H1 (cell line): ENCODE data around the gene CTXN2. TPM values are rescaled to one million over a fixed set of nuclear protein-coding genes. Genes with fewer than 3 reads are reported as not detected.

Experiments
- CTCF ChIA-PET: fragments of 300-600 bp; sonication (Branson Sonifier 250); formaldehyde crosslinking; loops from one replicate; lab custom pipeline; 2021; ENCODE audit not compliant: partially characterized antibody; lab: Charles Lee
- POLR2A ChIA-PET: fragments of 300-600 bp; sonication (Branson Sonifier 250); formaldehyde crosslinking; loops from one replicate; lab custom pipeline; 2021; ENCODE audit warnings: inconsistent platforms; ENCODE audit not compliant: partially characterized antibody; lab: Charles Lee
- DNase-seq, 2 experiments: peaks; one replicate each; pipeline versions ENCODE4 v3.0.0 to v3.0.0-alpha.2; 2010 to 2022; ENCODE audit warnings: low spot score in 2 of 2, low read depth in 1 of 2, mixed read lengths in 1 of 2
- FAIRE-seq: peaks from 2 replicates; lab custom pipeline; 2011; peaks lifted over from hg19 to GRCh38; lab: Jason Lieb, UNC
- H2AFZ ChIP-seq: 2 replicates; pipeline ENCODE4 v1.8.1; 2012; ENCODE audit warnings: low read length, inconsistent platforms
- H2AK5ac ChIP-seq: 2 replicates; pipeline ENCODE4 v1.6.1; 2013; ENCODE audit warnings: low read depth, low read length
- H2BK120ac ChIP-seq: replicated peaks from 2 replicates; pipeline ENCODE3; 2013; ENCODE audit warnings: low read depth, low read length, inconsistent platforms
- H2BK12ac ChIP-seq: 2 replicates; pipeline ENCODE4 v1.6.1; 2013; ENCODE audit warnings: low read depth, low read length
- H2BK15ac ChIP-seq: 2 replicates; pipeline ENCODE4 v1.6.1; 2013; ENCODE audit warnings: low read length
- H2BK20ac ChIP-seq: 2 replicates; pipeline ENCODE4 v1.6.1; 2013; ENCODE audit warnings: low read length
- H2BK5ac ChIP-seq: 2 replicates; pipeline ENCODE4 v1.6.1; 2013; ENCODE audit warnings: low read depth, low read length
- H3K14ac ChIP-seq: 2 replicates; pipeline ENCODE4 v1.6.1; 2013; ENCODE audit warnings: inconsistent platforms; ENCODE audit not compliant: insufficient read length
- H3K18ac ChIP-seq: 2 replicates; pipeline ENCODE4 v1.6.1; 2013; ENCODE audit warnings: low read length; ENCODE audit errors: extremely low read depth
- H3K23ac ChIP-seq: 2 replicates; pipeline ENCODE4 v1.6.1; 2013; ENCODE audit warnings: inconsistent platforms; ENCODE audit not compliant: insufficient read length
- H3K23me2 ChIP-seq: 2 replicates; pipeline ENCODE4 v1.6.1; 2013; ENCODE audit warnings: low read depth, low read length
- H3K27ac ChIP-seq: 2 replicates; pipeline ENCODE4 v1.6.1; 2011; ENCODE audit warnings: low read depth, low read length, inconsistent platforms
- H3K27me3 ChIP-seq, 4 experiments: replicated peaks in 1 of 4; 1 replicate in 1 of 4; 2 replicates in 3 of 4; pipeline versions ENCODE4 v1.6.1 to v1.8.1; 2011 to 2013; ENCODE audit warnings: low read length in 3 of 4, mild to moderate bottlenecking in 3 of 4, inconsistent platforms in 2 of 4, mixed read lengths in 2 of 4, moderate library complexity in 1 of 4; ENCODE audit not compliant: control insufficient read depth in 3 of 4, insufficient read depth in 3 of 4; ENCODE audit errors: extremely low read depth in 1 of 4
- H3K36me3 ChIP-seq, 4 experiments: 2 replicates each; pipeline versions ENCODE4 v1.6.1 to v1.8.1; 2011 to 2013; ENCODE audit warnings: mild to moderate bottlenecking in 4 of 4, low read length in 3 of 4, moderate library complexity in 2 of 4, control low read depth in 1 of 4, inconsistent platforms in 1 of 4; ENCODE audit not compliant: insufficient read depth in 4 of 4, control insufficient read depth in 2 of 4
- H3K4ac ChIP-seq: replicated peaks from 2 replicates; pipeline ENCODE3; 2013; ENCODE audit warnings: low read length, low read depth, mixed read lengths, inconsistent platforms; ENCODE audit not compliant: insufficient read length
- H3K4me1 ChIP-seq, 4 experiments: replicated peaks in 1 of 4; 1 replicate in 1 of 4; 2 replicates in 3 of 4; pipeline versions ENCODE4 v1.6.1 to v1.8.1; 2011 to 2013; ENCODE audit warnings: low read length in 3 of 4, inconsistent platforms in 2 of 4, mixed read lengths in 1 of 4; ENCODE audit not compliant: insufficient read depth in 4 of 4, control insufficient read depth in 3 of 4
- H3K4me2 ChIP-seq, 2 experiments: 2 replicates each; pipeline versions ENCODE4 v1.6.1 to v1.8.1; 2011 to 2013; ENCODE audit warnings: low read depth in 2 of 2, low read length in 2 of 2, control low read depth in 1 of 2, inconsistent platforms in 1 of 2, mild to moderate bottlenecking in 1 of 2; ENCODE audit not compliant: insufficient read depth in 1 of 2
- H3K4me3 ChIP-seq, 4 experiments: fragments of 200-600, 300-600 bp in 1 of 4; sonication (generic), shearing (Covaris generic), sonication (Bioruptor Twin) in 1 of 4; 2 replicates each; pipeline versions ENCODE4 v1.5.1 to v1.8.1; 2011 to 2016; ENCODE audit warnings: low read length in 4 of 4, low read depth in 3 of 4, control low read depth in 2 of 4, inconsistent platforms in 2 of 4, mild to moderate bottlenecking in 2 of 4, mixed read lengths in 1 of 4, moderate library complexity in 1 of 4; ENCODE audit not compliant: insufficient read depth in 2 of 4; ENCODE audit errors: extremely low read depth in 1 of 4
- H3K56ac ChIP-seq: replicated peaks from 2 replicates; pipeline ENCODE3; 2013; ENCODE audit warnings: low read depth, mild to moderate bottlenecking, mixed read lengths, low read length, inconsistent platforms; ENCODE audit not compliant: insufficient read length
- H3K79me1 ChIP-seq: 2 replicates; pipeline ENCODE4 v1.6.1; 2013; ENCODE audit warnings: low read depth, low read length, control low read depth
- H3K79me2 ChIP-seq, 2 experiments: 2 replicates each; pipeline versions ENCODE4 v1.6.1 to v1.8.1; 2012 to 2013; ENCODE audit warnings: low read length in 2 of 2, mild to moderate bottlenecking in 2 of 2, inconsistent platforms in 1 of 2; ENCODE audit not compliant: insufficient read depth in 2 of 2, control insufficient read depth in 1 of 2
- H3K9ac ChIP-seq, 4 experiments: replicated peaks in 1 of 4; 1 replicate in 1 of 4; 2 replicates in 3 of 4; pipeline versions ENCODE4 v1.6.1 to v1.8.1; 2011 to 2013; ENCODE audit warnings: low read depth in 3 of 4, low read length in 3 of 4, control low read depth in 2 of 4, mild to moderate bottlenecking in 2 of 4, moderate library complexity in 2 of 4, inconsistent platforms in 1 of 4; ENCODE audit errors: extremely low read depth in 1 of 4
- H3K9me3 ChIP-seq, 2 experiments: 2 replicates each; pipeline versions ENCODE4 v1.6.1 to v1.8.1; 2012 to 2013; ENCODE audit warnings: mild to moderate bottlenecking in 2 of 2, moderate library complexity in 2 of 2, control low read depth in 1 of 2, inconsistent platforms in 1 of 2, low read depth in 1 of 2, low read length in 1 of 2, mixed read lengths in 1 of 2; ENCODE audit not compliant: insufficient read depth in 2 of 2
- H4K20me1 ChIP-seq, 2 experiments: replicated peaks in 1 of 2; 2 replicates each; pipeline versions ENCODE3 to v1.8.1; 2011 to 2013; ENCODE audit warnings: inconsistent platforms in 2 of 2, low read length in 2 of 2, mild to moderate bottlenecking in 1 of 2; ENCODE audit not compliant: insufficient read depth in 2 of 2, control insufficient read depth in 1 of 2
- H4K5ac ChIP-seq: 2 replicates; pipeline ENCODE4 v1.6.1; 2013; ENCODE audit warnings: low read length, low read depth, mixed read lengths, inconsistent platforms; ENCODE audit not compliant: insufficient read length
- H4K8ac ChIP-seq: 2 replicates; pipeline ENCODE4 v1.8.0; 2013; ENCODE audit warnings: mild to moderate bottlenecking, moderate library complexity, low read length, inconsistent platforms; ENCODE audit not compliant: insufficient read depth; ENCODE audit errors: extremely low read depth
- H4K91ac ChIP-seq: replicated peaks from 2 replicates; pipeline ENCODE3; 2013; ENCODE audit warnings: low read length, mixed read lengths, inconsistent platforms; ENCODE audit not compliant: insufficient read length
- CEBPB ChIP-seq: IDR thresholded peaks from 2 replicates; pipeline ENCODE4 v1.6.1; 2012; ENCODE audit warnings: low read depth, low read length
- CREB1 ChIP-seq: IDR thresholded peaks from 2 replicates; pipeline ENCODE4 v1.6.1; 2012; ENCODE audit warnings: inconsistent platforms
- EZH2 ChIP-seq: fragments of 200-600 bp; sonication (generic); IDR thresholded peaks from 2 replicates; pipeline ENCODE4 v1.7.1; 2012; ENCODE audit warnings: low read depth, mild to moderate bottlenecking, moderate library complexity, low read length, inconsistent platforms; ENCODE audit not compliant: severe bottlenecking
- HDAC2 ChIP-seq, 2 experiments: fragments of 300-600 bp in 1 of 2; sonication (generic) in 1 of 2; IDR thresholded peaks; 2 replicates each; pipeline ENCODE4 v1.6.1; 2011 to 2012; ENCODE audit warnings: low read depth in 2 of 2, low read length in 2 of 2, mild to moderate bottlenecking in 2 of 2, moderate library complexity in 2 of 2, borderline replicate concordance in 1 of 2, inconsistent platforms in 1 of 2
- JUND ChIP-seq: IDR thresholded peaks from 2 replicates; pipeline ENCODE4 v1.6.1; 2011; ENCODE audit warnings: mild to moderate bottlenecking, improper control_type of control experiment, low read length
- KDM4A ChIP-seq: IDR thresholded peaks from one replicate; pipeline ENCODE4 v1.7.1; 2012; ENCODE audit warnings: low read depth, mild to moderate bottlenecking, moderate library complexity, low read length, inconsistent platforms; ENCODE audit not compliant: severe bottlenecking
- MAFK ChIP-seq: IDR thresholded peaks from 2 replicates; pipeline ENCODE4 v1.6.1; 2012; ENCODE audit warnings: low read depth, mild to moderate bottlenecking, improper control_type of control experiment, low read length
- RBBP5 ChIP-seq: IDR thresholded peaks from 2 replicates; pipeline ENCODE4 v1.7.1; 2012; ENCODE audit warnings: low read depth, mild to moderate bottlenecking, inconsistent platforms, low read length, moderate library complexity, borderline replicate concordance
- RNF2 ChIP-seq: fragments of 200-900, 300-1000 bp; sonication (generic); IDR thresholded peaks from 2 replicates; pipeline ENCODE4 v1.7.1; 2016; ENCODE audit warnings: borderline replicate concordance, low read depth, mild to moderate bottlenecking, antibody characterized with exemption, low read length; ENCODE audit not compliant: poor library complexity, severe bottlenecking; ENCODE audit errors: missing control alignments
- SAP30 ChIP-seq: fragments of 300-600 bp; sonication (generic); IDR thresholded peaks from 2 replicates; pipeline ENCODE4 v1.7.1; 2012; ENCODE audit warnings: low read length, moderate library complexity, mild to moderate bottlenecking, inconsistent platforms; ENCODE audit not compliant: insufficient read depth, insufficient replicate concordance
- YY1 ChIP-seq: IDR thresholded peaks from 2 replicates; pipeline ENCODE4 v1.6.1; 2011; ENCODE audit warnings: low read depth, mild to moderate bottlenecking, low read length
- WGBS, 2 experiments: shearing (Covaris generic) in 1 of 2; methylation state at CpG; one replicate each; pipeline versions ENCODE4 v1.1.6 to v1.1.7; 2013 to 2015; ENCODE audit warnings: low lambda C conversion rate in 2 of 2, mixed read lengths in 2 of 2, inconsistent platforms in 1 of 2, low coverage in 1 of 2, missing lambda C conversion rate in 1 of 2; ENCODE audit not compliant: insufficient replicate concordance in 2 of 2, insufficient coverage in 1 of 2, insufficient read length in 1 of 2; ENCODE audit errors: extremely low coverage in 1 of 2, missing lambda C conversion rate in 1 of 2; 5-methylcytosine and 5-hydroxymethylcytosine counted together
- polyA plus RNA-seq, 7 experiments: library from polyadenylated mRNA; depleted of rRNA in 3 of 7; stranded (reverse) in 5 of 7; unstranded in 2 of 7; fragments of >200 nt in 5 of 7; fragments of 200-250 nt in 2 of 7; gene quantifications; 1 replicate in 5 of 7; 2 replicates in 1 of 7; 4 replicates in 1 of 7; pipeline versions ENCODE4 v1.2.1 to v1.2.3, GENCODE V29; 2011 to 2013; ENCODE audit warnings: missing spikeins in 2 of 7, mixed read lengths in 2 of 7
- total RNA-seq: library from RNA; stranded (reverse); fragmentation: NEBNext Ultra II Directional; extraction: Animal tissue kit (Norgen Biotek cat#: 25700); gene quantifications from 2 replicates; pipeline ENCODE4 v1.2.1, GENCODE V29; 2021
- TF ChIP-seq, protein P1 (sequence below): IDR thresholded peaks from 2 replicates; pipeline ENCODE4 v1.6.1; 2011; ENCODE audit warnings: low read length, improper control_type of control experiment

Gene CTXN2
- total and polyA plus RNA-seq, 2 of the 8 experiments (the other 6 are each of a cell fraction or from before 2014, with no cell fraction given) = 0.08 TPM; not detected in 1

DNA sequence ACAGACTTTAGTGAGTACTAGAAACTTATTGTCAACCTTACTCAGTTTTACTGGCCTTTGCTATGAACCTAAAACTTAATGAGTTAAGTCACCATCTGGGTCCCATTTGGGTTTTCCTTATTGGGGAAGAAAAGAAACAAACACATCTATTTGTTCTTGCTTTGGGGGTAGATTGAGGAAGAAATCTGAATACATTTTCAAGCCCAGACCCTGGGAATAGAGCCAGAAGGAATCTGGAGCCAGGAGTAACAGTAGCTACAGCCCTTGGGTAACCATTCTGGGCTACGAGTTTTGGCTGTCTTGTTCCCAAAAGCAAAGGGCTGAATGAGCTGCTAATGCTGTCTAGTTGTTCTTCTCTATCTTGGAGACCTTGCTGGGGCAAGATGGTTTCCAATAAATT lies 31.2 kb downstream of the CTXN2 start:
- Histone ChIP-seq H3K56ac (no peak overlapping the region), H2AFZ (no peak overlapping the region), H3K9ac (no peak overlapping the region), H2AK5ac (no peak overlapping the region), H4K20me1 (no peaks in the 10 kb centered on the region), H3K14ac (no peak overlapping the region), H3K79me2 (no peaks in the 10 kb centered on the region), H3K23ac (no peak overlapping the region), H3K79me1 (no peaks in the 10 kb centered on the region), H4K8ac (no peak overlapping the region), H3K4me1 (no peaks in the 10 kb centered on the region), H3K4ac (no peak overlapping the region), H3K4me3 (no peak overlapping the region), H2BK15ac (no peak overlapping the region), H3K27me3 (no peaks in the 10 kb centered on the region), H3K4me2 (no peak overlapping the region), H2BK12ac (no peak overlapping the region), H4K5ac (no peak overlapping the region), H2BK20ac (no peak overlapping the region), H3K9me3 (no peaks in the 10 kb centered on the region), H2BK5ac (no peak overlapping the region), H2BK120ac (no peak overlapping the region), H3K27ac (no peak overlapping the region), H3K23me2 (no peaks in the 10 kb centered on the region), H3K18ac (no peak overlapping the region), H3K36me3 (no peaks in the 10 kb centered on the region), H4K91ac (no peak overlapping the region)
- ChIA-PET POLR2A (no interaction called here), CTCF (interaction anchor here (0.9 to 2.5 kb wide), 6 partner anchors 9 to 63 kb away, joined by 3 to 6 read pairs (median 4); no protein-coding TSS in a partner anchor)
- DNase-seq = no peak
- FAIRE-seq = no peak
- WGBS, 2 experiments = 71% methylated on average over 1 of the region's 1 CpG; no CpG with 5 or more reads in 1 of the 2 experiments
- TF ChIP-seq CEBPB = no peak
- no peak for TF ChIP-seq KDM4A
- no peak for TF ChIP-seq SAP30
- TF ChIP-seq RBBP5 = no peak
- no peak for TF ChIP-seq MAFK
- TF ChIP-seq JUND = no peak
- no peak for TF ChIP-seq RNF2
- TF ChIP-seq CREB1 = no peak
- no peak for TF ChIP-seq YY1
- TF ChIP-seq, protein P1, sequence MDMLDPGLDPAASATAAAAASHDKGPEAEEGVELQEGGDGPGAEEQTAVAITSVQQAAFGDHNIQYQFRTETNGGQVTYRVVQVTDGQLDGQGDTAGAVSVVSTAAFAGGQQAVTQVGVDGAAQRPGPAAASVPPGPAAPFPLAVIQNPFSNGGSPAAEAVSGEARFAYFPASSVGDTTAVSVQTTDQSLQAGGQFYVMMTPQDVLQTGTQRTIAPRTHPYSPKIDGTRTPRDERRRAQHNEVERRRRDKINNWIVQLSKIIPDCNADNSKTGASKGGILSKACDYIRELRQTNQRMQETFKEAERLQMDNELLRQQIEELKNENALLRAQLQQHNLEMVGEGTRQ = no peak
- TF ChIP-seq EZH2 = no peak
- no peak for TF ChIP-seq HDAC2 (IDR thresholded peaks at IDR 0.05; ENCODE audit: borderline replicate concordance in 1 of 2, low read depth in 2 of 2, low read length in 2 of 2)
